Epithelial cell of esophagus (primary cell): Measurements from ENCODE around the gene SLFN12L.
A peak's percentile ranks its signal among the peaks of the same experiment; 100 is the strongest.
"Not testable (repeated sequence)": the region's sequence is repeated elsewhere in the genome, so short reads cannot be mapped to it uniquely, and the experiment has no call there.

Source experiments
- DNase-seq: peaks from one replicate; pipeline ENCODE4 v3.0.0; 2010; ENCODE audit warnings: low read depth
- H3K4me3 ChIP-seq: 2 replicates; pipeline ENCODE4 v1.5.1; 2011; ENCODE audit warnings: mild to moderate bottlenecking, low read length, control low read depth
- TF ChIP-seq, protein P1 (sequence below): IDR thresholded peaks from 2 replicates; pipeline ENCODE4 v1.5.1; 2011; ENCODE audit warnings: low read depth, mild to moderate bottlenecking, low read length, control low read depth, inconsistent platforms; ENCODE audit not compliant: insufficient read depth; ENCODE audit errors: missing control alignments

Gene SLFN12L

DNA sequence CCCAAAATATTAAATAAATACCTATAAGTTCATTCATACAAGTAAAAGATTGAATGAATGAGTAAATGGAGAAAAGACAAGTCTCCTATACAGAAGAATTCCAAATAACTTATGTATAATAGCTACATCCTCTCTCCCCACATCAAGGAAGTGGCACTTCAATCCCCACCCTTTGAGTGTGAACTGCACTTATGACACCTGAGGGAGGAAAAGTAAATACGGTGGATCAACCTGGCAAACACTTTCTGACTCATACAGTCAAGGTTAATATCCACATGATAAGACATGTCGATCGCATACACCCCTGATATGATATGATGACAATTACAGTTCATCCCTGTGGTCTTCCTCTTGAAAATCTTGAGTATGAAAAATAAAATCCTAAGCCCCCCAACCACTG lies 18.0 kb downstream of the SLFN12L start:
- DNase-seq = peak; percentile 83
- TF ChIP-seq, protein P1, sequence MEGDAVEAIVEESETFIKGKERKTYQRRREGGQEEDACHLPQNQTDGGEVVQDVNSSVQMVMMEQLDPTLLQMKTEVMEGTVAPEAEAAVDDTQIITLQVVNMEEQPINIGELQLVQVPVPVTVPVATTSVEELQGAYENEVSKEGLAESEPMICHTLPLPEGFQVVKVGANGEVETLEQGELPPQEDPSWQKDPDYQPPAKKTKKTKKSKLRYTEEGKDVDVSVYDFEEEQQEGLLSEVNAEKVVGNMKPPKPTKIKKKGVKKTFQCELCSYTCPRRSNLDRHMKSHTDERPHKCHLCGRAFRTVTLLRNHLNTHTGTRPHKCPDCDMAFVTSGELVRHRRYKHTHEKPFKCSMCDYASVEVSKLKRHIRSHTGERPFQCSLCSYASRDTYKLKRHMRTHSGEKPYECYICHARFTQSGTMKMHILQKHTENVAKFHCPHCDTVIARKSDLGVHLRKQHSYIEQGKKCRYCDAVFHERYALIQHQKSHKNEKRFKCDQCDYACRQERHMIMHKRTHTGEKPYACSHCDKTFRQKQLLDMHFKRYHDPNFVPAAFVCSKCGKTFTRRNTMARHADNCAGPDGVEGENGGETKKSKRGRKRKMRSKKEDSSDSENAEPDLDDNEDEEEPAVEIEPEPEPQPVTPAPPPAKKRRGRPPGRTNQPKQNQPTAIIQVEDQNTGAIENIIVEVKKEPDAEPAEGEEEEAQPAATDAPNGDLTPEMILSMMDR = no peak
- no peak overlapping the region for H3K4me3 ChIP-seq

DNA sequence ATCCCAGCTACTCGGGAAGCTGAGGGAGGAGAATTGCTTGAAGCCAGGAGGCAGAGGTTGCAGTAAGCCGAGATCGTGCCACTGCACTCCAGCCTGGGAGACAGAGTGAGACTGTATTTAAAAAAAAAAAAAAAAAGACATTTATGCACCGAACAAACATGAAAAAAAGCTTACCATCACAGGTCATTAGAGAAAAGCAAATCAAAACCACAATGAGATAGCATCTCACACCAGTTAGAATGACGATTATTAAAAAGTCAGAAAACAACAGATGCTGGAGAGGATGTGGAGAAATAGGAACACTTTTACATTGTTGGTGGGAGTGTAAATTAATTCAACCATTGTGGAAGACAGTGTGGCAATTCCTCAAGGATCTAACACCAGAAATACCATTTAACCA lies 19.0 kb downstream of the SLFN12L start:
- not testable (repeated sequence) for H3K4me3 ChIP-seq, DNase-seq

DNA sequence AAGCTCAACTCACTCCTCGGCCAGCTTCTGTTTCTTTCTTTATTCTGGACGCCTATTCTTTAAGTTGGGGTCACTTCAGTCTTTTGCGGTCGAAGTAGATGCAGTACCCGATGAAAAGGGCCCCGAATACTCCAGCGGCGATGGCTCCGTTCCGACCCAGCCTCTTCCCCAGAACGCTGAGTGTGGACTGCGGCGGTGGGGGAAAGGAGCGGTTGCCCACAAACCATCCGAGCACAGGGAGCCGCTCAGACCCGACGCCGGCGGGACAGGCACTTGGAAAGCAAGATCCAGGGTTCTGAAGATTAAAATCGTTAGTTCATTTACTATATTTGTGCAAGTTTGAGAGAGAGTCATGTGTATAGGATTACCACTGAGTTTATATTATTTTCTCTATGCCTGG lies 22.5 kb downstream of the SLFN12L start:
- DNase-seq = no peak

DNA sequence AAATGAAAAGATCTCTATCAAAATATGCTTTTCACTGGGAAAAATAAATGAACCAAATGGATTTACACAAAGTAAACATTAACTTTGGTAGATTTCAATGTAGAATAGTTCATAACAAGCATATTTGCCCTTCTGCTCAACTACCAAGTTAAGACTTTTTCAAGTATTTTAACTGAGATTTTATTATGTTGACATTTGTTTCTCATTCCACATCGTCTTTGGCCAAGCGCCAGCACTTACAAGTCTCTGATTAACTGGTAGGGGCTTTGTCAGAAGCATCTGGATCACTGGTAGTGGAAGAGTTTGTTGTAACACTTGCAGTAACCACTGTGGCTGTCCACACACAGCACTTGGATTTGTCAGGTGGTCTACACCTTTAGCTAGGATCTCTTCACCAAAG lies 22.9 kb downstream of the SLFN12L start:
- no peak overlapping the region for H3K4me3 ChIP-seq
- DNase-seq = no peak
- TF ChIP-seq, protein P1 = no peak

More for the DNA sequence above, 22.5 kb downstream of the SLFN12L start:
- TF ChIP-seq, protein P1 = no peak
- H3K4me3 ChIP-seq = no peak overlapping the region

DNA sequence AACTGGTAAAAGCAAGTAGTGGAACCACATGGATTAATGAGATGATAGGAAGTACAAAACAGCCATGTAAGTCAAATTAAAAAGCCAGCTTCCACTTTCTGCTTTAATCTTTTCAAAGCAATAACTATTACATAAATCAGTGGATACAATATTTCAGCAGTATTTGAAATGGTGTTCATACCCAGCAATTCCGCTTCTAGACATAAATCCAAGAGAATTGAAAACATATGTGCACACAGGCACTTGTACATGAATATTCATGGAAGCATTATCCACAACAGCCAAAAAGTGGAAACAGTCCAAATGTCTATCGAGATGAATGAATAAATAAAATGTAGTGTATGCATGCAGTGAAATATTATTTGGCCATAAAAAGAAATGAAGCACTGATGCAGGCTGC lies 27.4 kb downstream of the SLFN12L start:
- TF ChIP-seq, protein P1 = no peak
- no peak for DNase-seq
- no peak overlapping the region for H3K4me3 ChIP-seq

DNA sequence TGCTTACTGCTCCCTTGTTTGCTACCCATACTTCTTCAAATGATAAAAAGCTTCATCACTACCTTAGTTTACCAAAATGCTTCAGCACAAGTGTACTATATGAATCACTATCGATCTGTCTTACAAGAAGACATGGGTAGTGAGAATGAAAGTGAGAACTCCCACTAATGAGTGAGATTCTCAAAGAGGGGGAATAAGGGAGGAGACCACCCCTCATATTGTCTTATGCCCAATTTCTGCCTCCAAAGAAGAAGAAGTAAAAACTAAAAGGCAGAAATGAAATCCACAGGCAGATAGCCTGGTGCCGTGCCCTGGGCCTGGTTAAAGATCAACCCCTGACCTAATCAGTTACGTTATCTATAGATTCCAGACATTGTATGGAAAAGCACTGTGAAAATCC lies 29.8 kb downstream of the SLFN12L start:
- not testable (repeated sequence) for H3K4me3 ChIP-seq, DNase-seq

DNA sequence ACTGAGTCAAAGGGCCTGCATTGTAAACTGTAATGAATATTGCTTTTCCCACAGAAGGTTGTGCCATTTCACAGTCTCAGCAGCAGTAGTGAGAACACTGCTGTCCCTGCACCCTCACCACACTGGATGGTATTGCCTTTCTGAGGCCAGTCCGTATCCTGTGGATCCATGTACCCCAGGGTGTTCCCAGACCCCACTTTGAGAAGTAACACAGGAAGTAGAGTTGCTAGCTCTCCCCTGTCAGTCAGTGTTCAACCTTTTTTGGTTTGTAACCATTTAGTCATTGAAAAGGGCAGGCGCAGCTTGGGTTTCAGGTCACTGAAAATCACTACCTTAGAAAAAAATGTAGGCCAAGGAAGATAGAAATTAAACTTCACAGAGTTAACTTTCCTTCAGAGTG lies 37.9 kb downstream of the SLFN12L start:
- TF ChIP-seq, protein P1 = no peak
- H3K4me3 ChIP-seq = no peak overlapping the region
- no peak for DNase-seq

DNA sequence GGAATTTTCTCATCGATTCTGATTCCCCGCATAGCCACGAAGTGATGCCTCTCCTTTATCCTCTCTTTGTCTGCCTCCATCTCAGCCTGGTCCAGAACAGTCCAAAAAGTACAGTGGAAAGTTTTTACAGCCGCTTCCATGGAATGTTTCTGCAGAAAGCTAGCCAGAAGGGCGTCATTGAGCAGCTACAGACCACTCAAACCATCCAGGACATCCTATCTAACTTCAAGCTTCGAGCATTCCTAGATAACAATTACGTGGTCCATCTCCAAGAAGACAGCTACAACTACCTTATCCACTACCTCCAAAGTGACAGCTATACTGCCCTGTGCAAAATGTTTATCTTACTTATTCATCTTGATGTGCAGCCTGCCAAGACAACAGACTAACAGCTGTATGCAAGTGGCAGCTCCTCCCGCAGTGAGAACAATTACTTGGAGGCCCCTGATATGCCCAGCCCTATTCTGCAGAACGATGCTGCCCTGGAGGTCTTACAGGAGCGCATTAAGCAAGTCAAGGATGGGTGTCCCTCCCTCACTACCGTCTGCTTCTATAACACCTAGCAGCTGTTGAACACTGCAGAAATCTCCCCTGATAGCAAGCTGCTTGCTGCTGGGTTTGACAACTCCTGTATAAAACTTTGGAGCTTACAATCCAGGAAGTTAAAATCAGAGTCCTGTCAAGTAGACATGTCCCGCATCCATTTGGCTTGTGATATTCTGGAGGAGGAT lies 38.9 kb downstream of the SLFN12L start:
- H3K4me3 ChIP-seq = no peak overlapping the region
- no peak for DNase-seq
- TF ChIP-seq, protein P1 = no peak
